ENCODE results near the gene DDX41. TPM values are rescaled to one million over a fixed set of nuclear protein-coding genes. Genes with fewer than 3 reads are reported as not detected.
A peak's percentile ranks its signal among the peaks of the same experiment; 100 is the strongest.

Gene DDX41
- total RNA-seq, 1 donor from 2014 or later = 30.1 TPM

- DNase-seq (ENCODE audit: missing footprints) = no peak
- ATAC-seq = no peak
- intact Hi-C loops (cut with DNase I) = no loop called here
These were observed 51.7 kb downstream of the DDX41 start for GRCh38 chr5:177465044-177465443.

- DNase-seq (ENCODE audit: missing footprints) (no peak), ATAC-seq (peak; percentile 20)
- intact Hi-C loops (cut with DNase I) = no loop called here
These were observed 54.6 kb downstream of the DDX41 start for GRCh38 chr5:177462021-177462670.

Other genes with a start within 250 kb of the DDX41 start
- 18.9 TPM for gene RAB24, start 213.2 kb downstream of the DDX41 start, total RNA-seq
- gene PRELID1, start 213.2 kb downstream of the DDX41 start, total RNA-seq = 34.1 TPM
- gene MXD3, start 205.1 kb downstream of the DDX41 start, total RNA-seq = 2.0 TPM
- 72.3 TPM for gene LMAN2, start 165.3 kb downstream of the DDX41 start, total RNA-seq
- 3.9 TPM for gene RGS14, start 159.0 kb downstream of the DDX41 start, total RNA-seq
- gene SLC34A1, start 132.5 kb downstream of the DDX41 start, total RNA-seq = not detected
- gene PFN3, start 116.3 kb downstream of the DDX41 start, total RNA-seq = not detected
- gene F12, start 107.4 kb downstream of the DDX41 start, total RNA-seq = not detected
- 18.1 TPM for gene GRK6, start 90.3 kb downstream of the DDX41 start, total RNA-seq
- gene PRR7, start 70.1 kb downstream of the DDX41 start, total RNA-seq = 1.4 TPM
- 32.2 TPM for gene DBN1, start 43.3 kb downstream of the DDX41 start, total RNA-seq
- 43.1 TPM for gene PDLIM7, start 19.4 kb downstream of the DDX41 start, total RNA-seq
- gene DOK3, start 7.1 kb downstream of the DDX41 start, total RNA-seq = 4.4 TPM
- gene FAM193B, start 37.6 kb upstream of the DDX41 start, total RNA-seq = 29.5 TPM
- gene TMED9, start 75.2 kb upstream of the DDX41 start, total RNA-seq = 75.3 TPM
- gene B4GALT7, start 83.2 kb upstream of the DDX41 start, total RNA-seq = 13.2 TPM